A549 (cell line): ENCODE measurements around the gene RNF215. TPM values are rescaled to one million over a fixed set of nuclear protein-coding genes. Genes with fewer than 3 reads are reported as not detected.

Experiments
- ATAC-seq, 2 experiments: fragments of 200-7000 bp in 1 of 2; fragments of >200 bp in 1 of 2; cut with Nextera tagmentation in 1 of 2; cut with Tn5 transposase in 1 of 2; 3 replicates each; pipeline versions ENCODE4 v1.8.0 to v1.9.1; 2018 to 2020; ENCODE audit warnings: mild to moderate bottlenecking in 1 of 2, moderate library complexity in 1 of 2
- CTCF ChIA-PET: fragments of 300-600 bp; sonication (Branson Sonifier 250); formaldehyde crosslinking; extraction: SDS; loops from one replicate; lab custom pipeline; 2021; ENCODE audit warnings: antibody characterized with exemption, inconsistent platforms; lab: Yijun Ruan, JAX
- POLR2A ChIA-PET: fragments of 350-600 bp; formaldehyde crosslinking; extraction: SDS; loops from one replicate; lab custom pipeline; 2021; ENCODE audit warnings: antibody characterized with exemption, inconsistent platforms; lab: Yijun Ruan, JAX
- DNase-seq, 2 experiments: peaks; one replicate each; pipeline versions ENCODE4 v3.0.0 to v3.0.0-alpha.2; 2011 to 2016; ENCODE audit warnings: low read depth in 1 of 2, low spot score in 1 of 2
- FAIRE-seq: peaks from 2 replicates; lab custom pipeline; 2011; peaks lifted over from hg19 to GRCh38; lab: Jason Lieb, UNC
- H3K27ac ChIP-seq, 2 experiments: fragments of >200 bp; sonication (Bioruptor Twin); formaldehyde crosslinking; 3 replicates each; pipeline ENCODE4 v1.5.1; 2016 to 2017
- H3K4me1 ChIP-seq: fragments of >200 bp; sonication (Bioruptor Twin); formaldehyde crosslinking; 3 replicates; pipeline ENCODE4 v1.6.1; 2016
- H3K4me2 ChIP-seq: fragments of >200 bp; sonication (Bioruptor Twin); formaldehyde crosslinking; 3 replicates; pipeline ENCODE4 v1.6.1; 2016
- H3K4me3 ChIP-seq: fragments of >200 bp; sonication (Bioruptor Twin); formaldehyde crosslinking; 3 replicates; pipeline ENCODE4 v1.5.1; 2016
- H3K9me3 ChIP-seq: fragments of >200 bp; sonication (Bioruptor Twin); formaldehyde crosslinking; 3 replicates; pipeline ENCODE4 v1.6.1; 2016
- CBX2 ChIP-seq: fragments of 200-600 bp; sonication (generic); IDR thresholded peaks from 2 replicates; pipeline ENCODE4 v1.6.1; 2016; ENCODE audit warnings: low read depth, mild to moderate bottlenecking, borderline replicate concordance
- CBX8 ChIP-seq: fragments of 200-600 bp; sonication (generic); IDR thresholded peaks from 2 replicates; pipeline ENCODE4 v1.6.1; 2016
- EHF ChIP-seq: fragments of 250-450 bp; sonication (Bioruptor Pico); IDR thresholded peaks from 2 replicates; pipeline ENCODE4 v1.5.0; 2020; ENCODE audit warnings: mild to moderate bottlenecking
- FOXS1 ChIP-seq: fragments of 250-450 bp; sonication (Bioruptor Pico); IDR thresholded peaks from 2 replicates; pipeline ENCODE4 v1.5.0; 2020; ENCODE audit warnings: mild to moderate bottlenecking, moderate library complexity
- HDAC2 ChIP-seq: fragments of 200-600 bp; sonication (generic); IDR thresholded peaks from 2 replicates; pipeline ENCODE4 v1.6.1; 2016
- HOXB13 ChIP-seq: fragments of 250-450 bp; sonication (Bioruptor Pico); IDR thresholded peaks from 2 replicates; pipeline ENCODE4 v1.5.0; 2020; ENCODE audit warnings: low read depth, mild to moderate bottlenecking, moderate library complexity
- HOXB5 ChIP-seq: fragments of 250-450 bp; sonication (Bioruptor Pico); IDR thresholded peaks from 2 replicates; pipeline ENCODE4 v1.5.0; 2020; ENCODE audit warnings: mild to moderate bottlenecking, moderate library complexity
- JUN ChIP-seq, 2 experiments: fragments of >200 bp; sonication (Bioruptor Twin); formaldehyde crosslinking; IDR thresholded peaks; 2 replicates in 1 of 2; 3 replicates in 1 of 2; pipeline ENCODE4 v1.6.1; 2016 to 2017
- MAZ ChIP-seq: fragments of 150-350 bp; IDR thresholded peaks from 2 replicates; pipeline ENCODE4 v1.6.1; 2014; ENCODE audit warnings: antibody characterized with exemption, low read depth, low read length, borderline replicate concordance
- POLR2AphosphoS2 ChIP-seq: conservative IDR thresholded peaks from 2 replicates; pipeline ENCODE4 v1.6.1; 2012; ENCODE audit warnings: low read length, improper control_type of control experiment, inconsistent platforms
- RCOR1 ChIP-seq: fragments of 150-350 bp; IDR thresholded peaks from 2 replicates; pipeline ENCODE4 v1.6.1; 2014; ENCODE audit warnings: antibody characterized with exemption, low read length, low read depth
- RNF2 ChIP-seq: fragments of 200-600 bp; sonication (generic); IDR thresholded peaks from 2 replicates; pipeline ENCODE4 v1.6.1; 2016; ENCODE audit warnings: low read depth, mild to moderate bottlenecking, antibody characterized with exemption, moderate library complexity, borderline replicate concordance
- SREBF2 ChIP-seq: fragments of 450-650 bp; IDR thresholded peaks from 2 replicates; pipeline ENCODE4 v1.6.1; 2014; ENCODE audit warnings: mild to moderate bottlenecking, moderate library complexity
- USF2 ChIP-seq: fragments of 450-650 bp; IDR thresholded peaks from 2 replicates; pipeline ENCODE4 v1.6.1; 2014; ENCODE audit warnings: antibody characterized with exemption
- ZC3H11A ChIP-seq: fragments of 450-650 bp; IDR thresholded peaks from 2 replicates; pipeline ENCODE4 v1.6.1; 2014; ENCODE audit warnings: antibody characterized with exemption, mild to moderate bottlenecking
- ZFP36 ChIP-seq: fragments of 450-650 bp; IDR thresholded peaks from 2 replicates; pipeline ENCODE4 v1.6.1; 2014; ENCODE audit warnings: borderline replicate concordance; ENCODE audit not compliant: partially characterized antibody
- ZNF302 ChIP-seq: fragments of 250-450 bp; sonication (Bioruptor Pico); IDR thresholded peaks from 2 replicates; pipeline ENCODE4 v1.9.0; 2021; ENCODE audit warnings: inconsistent platforms, mild to moderate bottlenecking, moderate library complexity
- ZSCAN20 ChIP-seq: fragments of 250-450 bp; sonication (Bioruptor Pico); IDR thresholded peaks from 2 replicates; pipeline ENCODE4 v1.8.0; 2022; ENCODE audit warnings: mild to moderate bottlenecking, moderate library complexity
- WGBS: methylation state at CpG from one replicate; pipeline ENCODE4 v1.1.6; 2017; ENCODE audit errors: missing lambda C conversion rate; 5-methylcytosine and 5-hydroxymethylcytosine counted together
- polyA plus RNA-seq, 4 experiments: library from polyadenylated mRNA; depleted of rRNA in 3 of 4; stranded (reverse); fragments of >200 nt; fragmentation: RNase III in 1 of 4; extraction: RNeasy Plus Mini Kit Qiagen cat#74134 plus additional on column Dnase treatment in 1 of 4; gene quantifications; 2 replicates in 3 of 4; 3 replicates in 1 of 4; pipeline ENCODE4 v1.2.3, GENCODE V29; 2011 to 2017
- TF ChIP-seq, protein P1 (sequence below): fragments of 250-450 bp; sonication (Bioruptor Pico); IDR thresholded peaks from 2 replicates; pipeline ENCODE4 v1.5.0; 2021; ENCODE audit warnings: mild to moderate bottlenecking, moderate library complexity, borderline replicate concordance

The RNF215 gene
- polyA plus RNA-seq, 2 of the 4 experiments (the other 2 are of a cell fraction) = 16.4 to 19.5 TPM

DNA sequence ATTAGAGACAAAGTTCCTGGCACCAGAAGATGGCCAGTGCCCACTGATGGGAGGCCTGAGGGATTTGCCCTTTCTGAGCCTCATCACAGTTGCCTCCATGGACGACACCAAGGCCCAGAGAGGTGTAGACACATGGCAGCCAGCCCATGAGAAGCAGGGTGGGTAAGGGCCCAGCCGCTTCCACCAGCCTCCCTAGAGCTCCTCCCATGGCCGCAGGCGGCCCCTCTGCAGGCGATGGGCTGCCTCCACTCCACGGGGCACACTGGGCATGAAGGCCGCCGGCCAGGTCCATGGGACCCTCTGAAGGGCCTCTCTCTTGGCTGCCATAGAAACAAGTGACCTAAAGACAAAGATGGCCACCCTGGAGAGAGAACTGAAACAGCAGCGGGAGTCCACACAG lies 15.9 kb downstream of the RNF215 start (continued):
- TF ChIP-seq SREBF2 = no peak
- TF ChIP-seq, all 56 proteins: peak for 0

GRCh38 chr22:30370641-30371230 lies 16.5 kb downstream of the RNF215 start:
- no peak overlapping the region for H3K4me2 ChIP-seq
- DNase-seq (no peak), ATAC-seq (peak in 1 of 2 experiments; percentile 5; a peak in 2 of 6 replicates), FAIRE-seq (no peak)
- 96% methylated on average over 16 of the region's 19 CpGs for WGBS
- no peak overlapping the region for H3K4me3 ChIP-seq
- no peaks in the 10 kb centered on the region for H3K9me3 ChIP-seq
- TF ChIP-seq HOXB13 (CRISPR knock-in tag) (no peak), USF2 (no peak), CBX8 (no peak), FOXS1 (CRISPR knock-in tag) (no peak)
- no peaks in the 10 kb centered on the region for H3K4me1 ChIP-seq
- no peak overlapping the region for H3K27ac ChIP-seq
- POLR2A ChIA-PET = no interaction called here
- CTCF ChIA-PET = interaction anchor here (0.7 kb wide), 1 partner anchor 13 kb away, joined by 3 read pairs; no protein-coding TSS in a partner anchor

GRCh38 chr22:30368420-30368819 lies 18.8 kb downstream of the RNF215 start:
- CTCF ChIA-PET = interaction anchor here (0.8 to 1.8 kb wide), 4 partner anchors 14 to 80 kb away, joined by 3 to 11 read pairs (median 4); partner anchors contain the start of genes CASTOR1 and RNF215
- no peak for DNase-seq
- POLR2A ChIA-PET = interaction anchor here (2.2 kb wide), 1 partner anchor 11 kb away, joined by 13 read pairs; the partner anchor contains the start of genes CCDC157 and SF3A1
- H3K4me2 ChIP-seq = no peak overlapping the region
- no peak overlapping the region for H3K27ac ChIP-seq
- no peak overlapping the region for H3K4me3 ChIP-seq
- H3K9me3 ChIP-seq = no peaks in the 10 kb centered on the region
- no peak for TF ChIP-seq HDAC2
- no peak for FAIRE-seq
- ATAC-seq = no peak
- no peaks in the 10 kb centered on the region for H3K4me1 ChIP-seq
- WGBS = 76% methylated on average over 8 of the region's 9 CpGs

DNA sequence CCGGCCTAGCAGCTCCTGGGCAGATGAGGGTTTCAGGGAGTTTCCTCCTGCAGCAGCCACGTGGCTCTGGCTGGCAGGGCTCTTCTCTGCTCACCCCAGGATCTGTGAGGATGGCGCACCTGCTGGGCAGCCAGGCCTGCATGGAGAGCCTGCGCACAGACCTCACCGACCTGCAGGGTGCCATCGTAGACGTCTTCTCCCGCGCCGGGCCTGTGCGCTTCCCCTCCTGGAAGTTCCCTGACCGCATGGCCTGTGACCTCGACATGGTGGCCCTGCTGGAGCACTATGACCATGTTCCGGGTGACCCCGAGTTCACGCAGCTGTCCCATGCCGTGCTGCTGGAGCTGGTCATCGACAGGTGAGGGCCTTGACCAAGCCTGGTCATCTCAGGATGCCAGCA lies 21.3 kb downstream of the RNF215 start:
- Histone ChIP-seq H3K4me1 (no peaks in the 10 kb centered on the region), H3K4me2 (no peak overlapping the region), H3K9me3 (no peaks in the 10 kb centered on the region), H3K27ac (no peak overlapping the region)
- no peak for FAIRE-seq
- WGBS = 72% methylated on average over 5 of the region's 18 CpGs
- POLR2A ChIA-PET = no interaction called here
- TF ChIP-seq CBX2 = no peak
- no peak for TF ChIP-seq ZNF302 (CRISPR knock-in tag)
- TF ChIP-seq HOXB5 (CRISPR knock-in tag) = no peak
- no peak for TF ChIP-seq ZFP36
- no peak for TF ChIP-seq SREBF2
- TF ChIP-seq EHF = no peak
- TF ChIP-seq USF2 = no peak
- TF ChIP-seq ZSCAN20 (CRISPR knock-in tag) = no peak
- TF ChIP-seq MAZ = no peak
- no peak for TF ChIP-seq RCOR1
- no peak for TF ChIP-seq JUN (IDR thresholded peaks at IDR 0.05)
- TF ChIP-seq, protein P1, sequence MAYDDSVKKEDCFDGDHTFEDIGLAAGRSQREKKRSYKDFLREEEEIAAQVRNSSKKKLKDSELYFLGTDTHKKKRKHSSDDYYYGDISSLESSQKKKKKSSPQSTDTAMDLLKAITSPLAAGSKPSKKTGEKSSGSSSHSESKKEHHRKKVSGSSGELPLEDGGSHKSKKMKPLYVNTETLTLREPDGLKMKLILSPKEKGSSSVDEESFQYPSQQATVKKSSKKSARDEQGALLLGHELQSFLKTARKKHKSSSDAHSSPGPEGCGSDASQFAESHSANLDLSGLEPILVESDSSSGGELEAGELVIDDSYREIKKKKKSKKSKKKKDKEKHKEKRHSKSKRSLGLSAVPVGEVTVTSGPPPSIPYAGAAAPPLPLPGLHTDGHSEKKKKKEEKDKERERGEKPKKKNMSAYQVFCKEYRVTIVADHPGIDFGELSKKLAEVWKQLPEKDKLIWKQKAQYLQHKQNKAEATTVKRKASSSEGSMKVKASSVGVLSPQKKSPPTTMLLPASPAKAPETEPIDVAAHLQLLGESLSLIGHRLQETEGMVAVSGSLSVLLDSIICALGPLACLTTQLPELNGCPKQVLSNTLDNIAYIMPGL (CRISPR knock-in tag) = no peak
- TF ChIP-seq POLR2AphosphoS2 = no peak
- TF ChIP-seq ZC3H11A = no peak
- no peak for TF ChIP-seq RNF2
- TF ChIP-seq, all 56 proteins: peak for 0
- CTCF ChIA-PET = interaction anchor here (1.4 to 2.1 kb wide), 3 partner anchors 31 to 103 kb away, joined by 3 to 6 read pairs (median 5); no protein-coding TSS in a partner anchor
- H3K4me3 ChIP-seq = no peak overlapping the region
- ATAC-seq (no peak), DNase-seq (no peak)
